RPMI8226 (cell line): ENCODE measurements around the gene SUB1.
"Not testable (repeated sequence)": the region's sequence is repeated elsewhere in the genome, so short reads cannot be mapped to it uniquely, and the experiment has no call there.

ENCODE experiments used
- DNase-seq: peaks from one replicate; pipeline ENCODE4 v3.0.0-alpha.2; 2015

The SUB1 gene

GRCh38 chr5:32566319-32567111 is 18.8 kb upstream of the SUB1 start:
- DNase-seq = no peak

DNA sequence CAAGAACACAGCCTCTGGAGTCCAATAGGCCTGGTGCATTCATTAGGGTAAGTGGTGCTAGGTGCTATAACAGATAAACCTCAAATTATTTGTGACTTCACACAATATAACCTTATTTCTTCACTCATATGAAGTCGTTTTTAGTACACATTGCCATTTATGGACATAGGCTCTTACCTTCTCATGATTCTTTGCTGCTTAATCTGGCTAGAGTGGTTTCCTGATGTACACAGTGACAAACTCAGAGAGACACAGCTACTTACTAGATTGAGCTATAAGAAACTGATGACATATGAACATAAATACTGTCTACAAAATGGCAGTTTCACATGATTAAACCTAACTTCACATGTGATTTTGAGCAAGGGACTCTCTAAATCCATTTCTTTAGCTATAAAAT is 14.2 kb upstream of the SUB1 start:
- DNase-seq = no peak

DNA sequence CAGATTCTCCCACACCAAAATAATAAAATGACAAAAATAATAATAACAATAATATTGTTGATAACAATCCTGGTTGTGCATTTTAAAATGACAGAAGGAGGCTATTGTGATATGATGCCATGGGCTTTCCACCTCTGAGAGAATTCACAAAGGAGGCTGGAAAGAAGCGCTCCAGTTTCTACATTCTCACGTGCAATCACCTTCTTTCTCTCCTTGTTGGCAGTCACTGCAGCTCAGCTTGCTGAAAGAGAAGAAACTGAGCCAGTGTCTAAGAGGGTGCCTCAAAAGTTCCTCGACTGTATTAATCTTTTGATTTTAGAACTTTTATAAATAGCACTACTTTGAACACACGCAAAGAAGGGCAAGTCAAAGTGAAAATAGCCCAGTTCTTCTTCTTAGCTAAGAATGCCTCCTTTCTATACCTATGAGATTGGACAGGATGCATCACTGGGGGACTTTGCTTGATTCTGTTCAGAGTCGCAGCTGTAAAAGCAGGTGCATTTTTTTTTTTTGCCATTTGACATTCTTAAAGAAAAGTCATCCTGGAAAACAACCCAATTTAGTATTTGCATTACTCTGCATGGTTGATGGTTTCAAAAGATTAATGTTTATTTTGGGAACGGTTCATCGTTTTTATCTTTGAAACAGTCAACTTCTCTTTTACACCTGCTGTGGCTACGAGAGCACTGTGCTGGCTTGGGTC is 12.4 kb upstream of the SUB1 start:
- peak; percentile 70 for DNase-seq

- not testable (repeated sequence) for DNase-seq
Observed at GRCh38 chr5:32573481-32573854, 11.9 kb upstream of the SUB1 start.

DNA sequence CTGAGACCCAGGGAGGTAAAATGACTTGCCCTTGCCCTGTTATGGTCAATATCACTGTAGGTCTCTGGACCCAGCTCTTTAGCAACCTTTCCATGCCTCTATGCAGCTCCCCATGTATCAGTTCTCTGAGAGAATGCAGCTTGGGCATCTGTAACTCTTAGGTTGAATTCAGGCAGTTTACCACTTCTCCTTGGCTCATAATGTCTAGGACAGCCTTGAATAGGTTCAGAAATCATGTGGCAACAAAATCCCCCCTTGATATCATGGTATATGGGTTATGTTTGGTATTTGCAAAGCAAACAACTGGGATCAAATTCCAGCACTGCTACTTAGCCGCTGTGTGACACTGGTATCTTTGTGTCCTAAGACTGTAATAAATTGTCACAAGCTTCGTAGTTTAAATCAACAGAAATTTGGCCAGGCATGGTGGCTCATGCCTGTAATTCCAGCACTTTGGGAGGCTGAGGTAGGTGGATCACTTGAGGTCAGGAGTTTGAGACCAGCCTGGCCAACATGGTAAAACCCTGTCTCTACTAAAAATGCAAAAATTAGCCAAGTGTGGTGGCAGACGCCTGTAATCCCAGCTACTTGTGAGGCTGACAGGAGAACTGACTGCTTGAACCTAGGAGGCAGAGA is 10.7 kb upstream of the SUB1 start:
- DNase-seq = no peak

GRCh38 chr5:32578363-32578762 is 7.0 kb upstream of the SUB1 start:
- peak; percentile 24 for DNase-seq

DNA sequence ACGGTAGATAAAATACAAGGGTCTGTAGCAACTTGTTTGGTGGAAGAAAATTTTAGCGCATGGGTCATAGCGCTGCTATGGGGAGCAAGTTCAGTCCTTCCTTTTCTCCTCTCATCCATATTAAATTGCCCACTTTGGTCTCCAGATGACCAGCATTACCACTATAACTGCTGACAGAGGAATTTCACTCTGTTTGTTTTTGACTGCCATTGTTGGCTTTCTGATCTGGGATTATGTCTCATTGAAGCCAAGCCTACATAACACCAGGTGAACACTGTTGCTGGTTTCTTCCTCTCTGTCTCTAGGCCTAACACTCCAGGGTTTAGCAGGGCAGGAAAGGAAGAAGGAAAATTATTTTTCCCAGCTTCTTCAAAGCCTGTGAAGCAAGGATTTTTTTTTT is 6.6 kb upstream of the SUB1 start:
- peak; percentile 18 for DNase-seq

DNA sequence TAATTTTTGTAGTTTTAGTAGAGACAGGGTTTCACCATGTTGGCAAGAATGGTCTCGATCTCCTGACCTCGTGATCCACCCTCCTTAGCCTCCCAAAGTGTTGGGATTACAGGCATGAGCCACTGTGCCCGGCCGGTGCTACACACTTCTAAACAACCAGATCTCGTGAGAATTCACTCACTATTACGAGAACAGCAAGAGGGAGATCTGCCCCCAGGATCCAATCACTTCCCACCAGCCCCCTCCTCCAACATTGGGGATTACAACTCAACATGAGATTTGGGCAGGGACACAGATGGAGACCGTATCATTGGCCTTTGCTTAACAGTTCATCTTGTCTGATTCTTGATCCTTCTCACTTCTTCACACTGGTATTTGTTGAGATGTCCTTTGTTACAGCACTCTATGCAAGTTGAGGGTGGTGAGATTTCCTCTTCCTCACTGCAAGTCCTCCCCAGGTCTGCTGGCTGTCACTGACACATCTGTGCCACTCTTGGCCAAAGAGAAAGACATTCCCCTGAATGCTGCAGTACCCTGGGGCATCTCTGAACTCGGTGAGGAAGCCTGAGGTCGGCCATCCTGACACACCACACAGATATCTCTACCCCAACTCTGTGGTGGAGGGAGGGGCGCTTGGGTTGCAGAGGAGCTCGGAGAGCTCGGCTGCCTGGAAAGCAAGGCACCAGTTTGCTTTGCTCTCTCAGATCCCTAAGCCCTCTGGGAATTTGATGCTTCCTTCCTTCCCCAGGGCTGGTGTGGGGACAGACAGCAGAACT is 4.2 kb upstream of the SUB1 start:
- DNase-seq = peak; percentile 11

GRCh38 chr5:32583582-32584232 is 1.6 kb upstream of the SUB1 start:
- DNase-seq = peak; percentile 90

DNA sequence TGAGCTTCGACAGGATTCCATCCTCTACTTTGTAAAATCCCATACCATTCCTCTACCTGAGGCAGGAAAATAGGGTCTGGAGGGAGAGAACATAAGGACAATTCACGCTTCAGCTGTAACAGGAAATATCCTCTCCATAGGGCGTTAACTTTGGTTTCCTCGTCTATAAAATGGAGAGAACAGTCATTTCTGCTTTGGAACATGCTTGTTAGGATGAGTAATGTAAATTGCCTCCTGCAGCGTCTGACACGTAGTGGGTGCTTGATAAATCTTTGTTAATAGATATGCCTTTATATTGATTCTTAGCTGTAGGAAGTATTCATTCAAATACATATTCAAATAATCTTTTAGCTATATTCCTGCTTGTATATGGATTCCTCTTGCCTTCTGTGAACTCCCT is 711 bp upstream of the SUB1 start:
- DNase-seq = no peak

- no peak for DNase-seq
Observed at GRCh38 chr5:32585122-32585445, 273 bp upstream of the SUB1 start.

GRCh38 chr5:32586276-32586599 is 881 bp downstream of the SUB1 start:
- DNase-seq = no peak

DNA sequence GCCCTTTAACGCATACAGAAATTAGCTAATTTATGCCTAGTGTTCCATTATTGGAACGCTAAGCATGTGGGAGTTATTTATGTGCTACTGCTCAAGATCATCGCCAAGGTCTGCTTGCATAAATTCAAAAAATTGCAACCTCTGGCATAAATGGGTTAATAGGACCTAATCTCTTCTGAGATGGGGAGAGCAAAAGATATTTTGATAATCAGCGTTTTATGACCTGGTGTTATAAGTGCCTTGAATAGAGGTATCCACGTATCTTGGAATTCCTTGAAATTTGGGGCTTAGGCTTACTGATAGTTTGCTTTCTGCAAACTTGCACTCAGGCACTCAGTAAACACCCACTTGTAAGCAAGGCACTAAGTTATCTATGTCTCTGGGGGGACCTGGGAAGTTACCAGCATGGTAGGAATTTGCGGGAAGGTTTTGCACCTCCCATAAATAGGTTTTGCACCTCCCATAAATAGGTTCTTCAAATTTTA is 1.8 kb downstream of the SUB1 start:
- no peak for DNase-seq

DNA sequence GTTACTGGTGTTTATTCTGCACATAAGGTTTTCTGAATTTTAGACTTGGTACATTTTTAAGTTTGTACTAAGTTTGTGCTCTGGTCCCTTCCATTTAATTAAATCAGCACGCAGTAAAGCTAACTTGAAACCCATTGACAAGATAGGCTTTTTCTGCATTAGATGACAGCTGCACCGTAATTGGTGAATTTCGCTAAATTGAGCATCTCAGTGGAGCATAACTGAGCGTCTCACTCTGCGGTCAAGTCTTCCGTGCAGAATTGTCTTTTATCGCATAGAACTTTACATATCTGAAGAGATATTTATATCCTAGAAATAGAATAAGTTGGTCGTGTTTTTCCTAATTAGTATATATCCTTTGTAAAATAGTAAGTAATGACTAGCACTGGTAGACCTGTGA is 4.1 kb downstream of the SUB1 start:
- DNase-seq = no peak

DNA sequence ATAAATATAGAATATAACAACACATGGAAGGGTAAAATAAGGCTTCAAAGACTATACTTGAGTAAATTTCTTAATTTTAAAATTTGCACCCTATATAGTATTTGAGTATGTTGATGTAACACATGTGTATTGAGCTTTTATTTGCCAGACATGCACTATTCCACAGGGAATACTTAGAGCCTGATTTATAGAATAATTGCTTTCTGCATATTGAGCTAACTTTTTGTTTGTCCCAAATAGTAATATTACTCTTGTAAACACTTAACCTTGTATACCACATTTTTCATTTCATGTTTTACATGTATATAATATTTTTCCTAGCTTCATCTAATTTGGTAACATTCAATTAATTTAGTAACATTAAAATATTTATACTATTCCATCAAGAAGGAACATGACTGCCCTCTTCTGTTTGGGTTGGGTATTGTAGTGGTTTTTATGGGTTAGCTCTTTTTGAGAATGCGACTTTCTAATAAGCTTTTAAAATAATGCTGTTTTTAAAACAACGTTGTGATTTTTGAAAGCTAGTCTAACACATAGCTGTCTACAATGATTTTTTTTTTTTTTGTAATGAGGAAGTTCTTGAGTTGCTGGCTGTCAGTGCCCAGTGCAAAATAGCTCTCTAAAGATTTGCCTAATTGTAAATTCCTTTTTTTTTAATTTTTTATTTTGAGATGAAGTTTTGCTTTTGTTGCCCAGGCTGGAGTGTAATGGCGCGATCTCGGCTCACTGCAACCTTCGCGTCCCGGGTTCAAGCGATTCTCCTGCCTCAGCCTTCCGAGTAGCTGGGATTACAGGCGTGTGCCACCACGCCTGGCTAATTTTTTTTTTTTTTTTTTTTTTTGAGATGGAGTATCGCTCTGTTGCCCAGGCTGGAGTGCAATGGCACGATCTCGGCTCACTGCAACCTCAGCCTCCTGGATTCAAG is 4.8 kb downstream of the SUB1 start:
- DNase-seq = peak; percentile 60

- no peak for DNase-seq
Observed at GRCh38 chr5:32595118-32595517, 9.8 kb downstream of the SUB1 start.

- no peak for DNase-seq
Observed at GRCh38 chr5:32597041-32597629, 11.8 kb downstream of the SUB1 start.

DNA sequence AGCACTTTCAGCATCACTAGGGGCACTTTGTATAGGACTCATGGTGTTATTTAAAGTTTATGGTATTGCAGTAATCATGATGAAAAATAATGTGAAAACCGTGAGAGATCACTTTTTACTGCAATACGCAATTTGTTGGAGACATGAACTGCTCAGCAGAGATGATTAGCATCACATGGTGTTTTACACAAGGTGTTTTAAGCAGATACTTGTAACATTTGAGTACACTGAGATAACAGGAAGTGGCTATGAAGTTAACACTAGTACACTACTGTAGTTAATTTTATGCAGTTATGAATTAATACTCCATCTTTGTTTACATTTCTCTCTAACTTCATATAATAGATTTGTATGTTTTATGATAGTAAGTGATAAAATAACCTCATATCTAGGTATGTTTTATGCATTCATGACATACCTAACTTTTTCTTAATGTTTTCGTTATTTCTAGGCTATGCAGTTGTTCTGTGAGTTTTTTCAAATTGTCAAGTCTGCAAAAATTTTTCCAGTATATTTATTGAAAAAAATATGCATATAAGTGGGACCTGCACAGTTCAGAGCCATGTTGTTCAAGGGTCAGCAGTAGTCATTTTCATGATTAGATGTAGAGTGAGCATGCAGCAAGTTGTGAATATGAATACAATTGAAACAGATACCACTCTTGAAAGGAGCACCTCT is 13.0 kb downstream of the SUB1 start:
- DNase-seq = no peak

DNA sequence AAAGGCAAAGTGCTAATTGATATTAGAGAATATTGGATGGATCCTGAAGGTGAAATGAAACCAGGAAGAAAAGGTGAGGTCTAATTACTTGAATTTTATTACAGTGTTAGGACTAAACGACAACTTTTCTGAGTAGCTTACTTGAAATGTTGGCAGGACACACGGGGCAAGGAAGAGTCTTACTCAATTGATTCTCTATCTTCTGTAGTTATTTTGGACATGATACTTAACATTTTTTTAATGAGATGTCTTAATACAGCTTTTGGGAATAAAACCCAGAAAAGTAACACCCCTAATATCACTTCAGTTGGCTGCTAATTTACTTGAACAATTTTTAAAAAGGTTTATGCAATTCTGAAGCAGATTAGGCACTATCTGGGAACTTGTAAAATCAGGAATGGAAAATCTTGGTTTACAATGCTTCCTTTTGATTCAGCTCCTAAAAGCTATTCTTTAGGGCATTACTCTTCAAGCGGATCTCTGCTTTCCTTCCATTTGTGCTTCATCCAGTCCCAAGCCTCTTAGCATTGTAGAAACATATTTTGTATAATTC is 13.7 kb downstream of the SUB1 start:
- no peak for DNase-seq

DNA sequence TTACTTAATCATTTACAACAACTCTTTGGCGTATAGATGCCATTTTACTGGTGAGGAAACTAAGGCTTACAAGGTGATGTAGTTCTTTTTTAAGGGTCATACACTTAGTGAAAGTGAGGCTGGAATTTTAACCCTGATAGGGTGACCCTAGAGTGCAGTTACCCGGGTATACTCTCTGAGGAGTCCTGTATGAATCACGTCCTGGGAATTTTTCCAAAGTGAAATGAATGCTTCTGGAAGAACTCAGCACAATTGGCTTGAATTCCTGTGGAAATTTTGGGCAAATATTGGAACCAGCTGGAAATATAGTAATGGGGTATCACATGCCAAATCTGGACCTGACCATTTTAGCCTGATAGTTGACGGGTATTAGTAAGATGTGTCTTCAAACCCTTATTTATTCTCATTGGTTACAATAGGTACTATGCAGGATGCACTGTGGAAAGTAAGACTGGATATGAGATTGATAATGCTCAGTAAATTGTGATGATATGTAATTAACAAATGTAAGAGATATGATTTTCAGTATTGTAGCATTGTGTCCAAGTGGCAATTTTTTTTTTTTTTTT is 14.8 kb downstream of the SUB1 start:
- DNase-seq = no peak
